ENCODE results near the gene CHORDC1.

GRCh38 chr11:90229791-90230190 is 6.9 kb upstream of the CHORDC1 start:
- TF ChIP-seq POLR2A (IDR thresholded peaks at IDR 0.05) (no peak), EP300 (IDR thresholded peaks at IDR 0.05) (no peak)
- TF ChIP-seq, protein P1, sequence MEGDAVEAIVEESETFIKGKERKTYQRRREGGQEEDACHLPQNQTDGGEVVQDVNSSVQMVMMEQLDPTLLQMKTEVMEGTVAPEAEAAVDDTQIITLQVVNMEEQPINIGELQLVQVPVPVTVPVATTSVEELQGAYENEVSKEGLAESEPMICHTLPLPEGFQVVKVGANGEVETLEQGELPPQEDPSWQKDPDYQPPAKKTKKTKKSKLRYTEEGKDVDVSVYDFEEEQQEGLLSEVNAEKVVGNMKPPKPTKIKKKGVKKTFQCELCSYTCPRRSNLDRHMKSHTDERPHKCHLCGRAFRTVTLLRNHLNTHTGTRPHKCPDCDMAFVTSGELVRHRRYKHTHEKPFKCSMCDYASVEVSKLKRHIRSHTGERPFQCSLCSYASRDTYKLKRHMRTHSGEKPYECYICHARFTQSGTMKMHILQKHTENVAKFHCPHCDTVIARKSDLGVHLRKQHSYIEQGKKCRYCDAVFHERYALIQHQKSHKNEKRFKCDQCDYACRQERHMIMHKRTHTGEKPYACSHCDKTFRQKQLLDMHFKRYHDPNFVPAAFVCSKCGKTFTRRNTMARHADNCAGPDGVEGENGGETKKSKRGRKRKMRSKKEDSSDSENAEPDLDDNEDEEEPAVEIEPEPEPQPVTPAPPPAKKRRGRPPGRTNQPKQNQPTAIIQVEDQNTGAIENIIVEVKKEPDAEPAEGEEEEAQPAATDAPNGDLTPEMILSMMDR (IDR thresholded peaks at IDR 0.05) = no peak

All from ovary (tissue), 3 donors.